ENCODE results near the gene CACNG4.

DNA sequence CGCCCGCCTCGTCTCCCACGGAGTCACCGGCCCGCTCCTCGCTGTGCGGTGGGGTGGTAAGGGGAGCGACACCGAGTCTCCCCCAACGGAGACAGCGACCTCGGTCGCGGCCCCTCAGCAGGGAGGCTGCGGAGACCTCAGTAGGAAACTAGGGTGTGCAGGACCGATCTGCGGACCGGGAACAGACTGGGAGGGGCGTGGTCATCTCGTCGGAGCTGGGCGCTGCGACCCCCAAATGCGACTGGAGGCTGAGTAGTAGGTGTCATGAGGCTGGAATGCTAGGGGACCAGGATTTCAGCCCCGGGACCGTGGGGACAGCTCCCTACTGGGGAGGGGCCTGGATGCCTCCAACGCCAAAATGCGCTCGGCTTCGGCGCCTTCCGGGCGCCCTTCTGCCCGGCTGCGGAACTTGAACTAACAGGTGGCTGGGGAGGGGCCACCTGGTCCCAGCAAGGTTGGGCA lies 1.3 kb downstream of the CACNG4 start:
- TF ChIP-seq, protein P1, sequence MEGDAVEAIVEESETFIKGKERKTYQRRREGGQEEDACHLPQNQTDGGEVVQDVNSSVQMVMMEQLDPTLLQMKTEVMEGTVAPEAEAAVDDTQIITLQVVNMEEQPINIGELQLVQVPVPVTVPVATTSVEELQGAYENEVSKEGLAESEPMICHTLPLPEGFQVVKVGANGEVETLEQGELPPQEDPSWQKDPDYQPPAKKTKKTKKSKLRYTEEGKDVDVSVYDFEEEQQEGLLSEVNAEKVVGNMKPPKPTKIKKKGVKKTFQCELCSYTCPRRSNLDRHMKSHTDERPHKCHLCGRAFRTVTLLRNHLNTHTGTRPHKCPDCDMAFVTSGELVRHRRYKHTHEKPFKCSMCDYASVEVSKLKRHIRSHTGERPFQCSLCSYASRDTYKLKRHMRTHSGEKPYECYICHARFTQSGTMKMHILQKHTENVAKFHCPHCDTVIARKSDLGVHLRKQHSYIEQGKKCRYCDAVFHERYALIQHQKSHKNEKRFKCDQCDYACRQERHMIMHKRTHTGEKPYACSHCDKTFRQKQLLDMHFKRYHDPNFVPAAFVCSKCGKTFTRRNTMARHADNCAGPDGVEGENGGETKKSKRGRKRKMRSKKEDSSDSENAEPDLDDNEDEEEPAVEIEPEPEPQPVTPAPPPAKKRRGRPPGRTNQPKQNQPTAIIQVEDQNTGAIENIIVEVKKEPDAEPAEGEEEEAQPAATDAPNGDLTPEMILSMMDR (IDR thresholded peaks at IDR 0.05; ENCODE audit: poor library complexity, severe bottlenecking) = no peak
- TF ChIP-seq POLR2AphosphoS5 (IDR thresholded peaks at IDR 0.05) (no peak), EZH2 (IDR thresholded peaks at IDR 0.05; ENCODE audit: borderline replicate concordance, insufficient read depth, low read length, poor library complexity, severe bottlenecking) (no peak), SMC3 (conservative IDR thresholded peaks at IDR 0.05; ENCODE audit: poor library complexity) (no peak), TAF1 (IDR thresholded peaks at IDR 0.05; ENCODE audit: low read depth) (no peak)
- TF ChIP-seq, protein P2, sequence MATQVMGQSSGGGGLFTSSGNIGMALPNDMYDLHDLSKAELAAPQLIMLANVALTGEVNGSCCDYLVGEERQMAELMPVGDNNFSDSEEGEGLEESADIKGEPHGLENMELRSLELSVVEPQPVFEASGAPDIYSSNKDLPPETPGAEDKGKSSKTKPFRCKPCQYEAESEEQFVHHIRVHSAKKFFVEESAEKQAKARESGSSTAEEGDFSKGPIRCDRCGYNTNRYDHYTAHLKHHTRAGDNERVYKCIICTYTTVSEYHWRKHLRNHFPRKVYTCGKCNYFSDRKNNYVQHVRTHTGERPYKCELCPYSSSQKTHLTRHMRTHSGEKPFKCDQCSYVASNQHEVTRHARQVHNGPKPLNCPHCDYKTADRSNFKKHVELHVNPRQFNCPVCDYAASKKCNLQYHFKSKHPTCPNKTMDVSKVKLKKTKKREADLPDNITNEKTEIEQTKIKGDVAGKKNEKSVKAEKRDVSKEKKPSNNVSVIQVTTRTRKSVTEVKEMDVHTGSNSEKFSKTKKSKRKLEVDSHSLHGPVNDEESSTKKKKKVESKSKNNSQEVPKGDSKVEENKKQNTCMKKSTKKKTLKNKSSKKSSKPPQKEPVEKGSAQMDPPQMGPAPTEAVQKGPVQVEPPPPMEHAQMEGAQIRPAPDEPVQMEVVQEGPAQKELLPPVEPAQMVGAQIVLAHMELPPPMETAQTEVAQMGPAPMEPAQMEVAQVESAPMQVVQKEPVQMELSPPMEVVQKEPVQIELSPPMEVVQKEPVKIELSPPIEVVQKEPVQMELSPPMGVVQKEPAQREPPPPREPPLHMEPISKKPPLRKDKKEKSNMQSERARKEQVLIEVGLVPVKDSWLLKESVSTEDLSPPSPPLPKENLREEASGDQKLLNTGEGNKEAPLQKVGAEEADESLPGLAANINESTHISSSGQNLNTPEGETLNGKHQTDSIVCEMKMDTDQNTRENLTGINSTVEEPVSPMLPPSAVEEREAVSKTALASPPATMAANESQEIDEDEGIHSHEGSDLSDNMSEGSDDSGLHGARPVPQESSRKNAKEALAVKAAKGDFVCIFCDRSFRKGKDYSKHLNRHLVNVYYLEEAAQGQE (IDR thresholded peaks at IDR 0.05; ENCODE audit: borderline replicate concordance) = no peak

Measured in neural cell (in vitro differentiated cells).